ENCODE results near the gene ZNF497.
"Not testable (repeated sequence)": the region's sequence is repeated elsewhere in the genome, so short reads cannot be mapped to it uniquely, and the experiment has no call there.

ZNF497 gene

DNA sequence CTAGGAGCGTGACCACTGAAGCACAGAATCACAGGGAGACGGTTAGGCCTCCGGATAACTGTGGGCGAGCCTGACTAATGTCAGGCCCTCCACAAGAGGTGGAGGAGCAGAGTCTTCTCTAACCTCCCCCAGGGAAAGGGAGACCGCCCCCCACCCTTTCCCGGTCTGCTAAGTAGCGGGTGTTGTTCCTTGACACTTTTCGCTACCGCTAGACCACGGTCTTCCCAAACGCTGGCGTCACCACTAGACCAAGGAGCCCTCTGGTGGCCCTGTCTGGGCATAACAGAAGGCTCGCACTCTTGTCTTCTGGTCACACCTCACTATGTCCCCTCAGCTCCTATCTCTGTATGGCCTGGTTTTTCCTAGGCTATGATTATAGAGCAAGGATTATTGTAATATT is 51.9 kb downstream of the ZNF497 start:
- not testable (repeated sequence) for DNase-seq (ENCODE audit: low spot score)

DNA sequence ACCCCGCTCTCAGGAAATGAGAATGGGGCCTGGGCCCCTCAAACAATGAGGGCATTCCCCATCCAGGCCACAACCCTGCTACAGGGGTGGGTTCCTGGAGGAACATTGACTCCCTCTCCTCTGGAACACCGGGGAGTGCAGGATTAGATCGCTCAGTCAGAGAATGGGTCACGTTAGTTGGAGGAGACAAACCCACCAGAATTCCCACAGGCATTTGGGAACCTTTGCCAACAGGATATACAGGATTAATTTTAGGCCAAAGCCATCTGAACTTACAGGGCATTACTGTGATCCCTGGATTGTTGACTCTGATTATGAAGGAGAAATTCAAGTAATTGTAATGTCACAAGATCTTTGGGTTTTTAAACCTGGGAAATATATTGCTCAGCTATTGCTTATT is 54.8 kb downstream of the ZNF497 start:
- no peak for DNase-seq (ENCODE audit: low spot score)

DNA sequence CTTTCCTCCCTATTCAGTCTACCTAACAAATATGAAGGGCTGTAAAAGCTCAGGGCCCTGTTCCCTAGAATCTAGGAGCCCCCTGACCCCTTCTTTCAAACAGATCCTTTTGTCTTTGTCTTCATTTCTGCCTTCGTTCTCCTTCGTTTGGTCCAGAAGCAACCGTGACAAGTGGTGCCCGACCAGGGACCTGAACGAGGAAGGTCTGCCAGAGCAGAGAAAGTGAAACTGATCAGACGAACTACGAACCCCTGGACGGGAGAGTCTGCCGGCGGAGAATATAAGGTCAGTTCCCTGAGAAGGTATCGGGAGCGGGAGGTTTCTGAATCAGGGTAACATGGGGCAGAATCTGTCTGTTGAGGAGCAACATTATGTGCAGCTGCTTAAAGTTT is 56.6 kb downstream of the ZNF497 start:
- peak; percentile 19 for DNase-seq (ENCODE audit: low spot score)

DNA sequence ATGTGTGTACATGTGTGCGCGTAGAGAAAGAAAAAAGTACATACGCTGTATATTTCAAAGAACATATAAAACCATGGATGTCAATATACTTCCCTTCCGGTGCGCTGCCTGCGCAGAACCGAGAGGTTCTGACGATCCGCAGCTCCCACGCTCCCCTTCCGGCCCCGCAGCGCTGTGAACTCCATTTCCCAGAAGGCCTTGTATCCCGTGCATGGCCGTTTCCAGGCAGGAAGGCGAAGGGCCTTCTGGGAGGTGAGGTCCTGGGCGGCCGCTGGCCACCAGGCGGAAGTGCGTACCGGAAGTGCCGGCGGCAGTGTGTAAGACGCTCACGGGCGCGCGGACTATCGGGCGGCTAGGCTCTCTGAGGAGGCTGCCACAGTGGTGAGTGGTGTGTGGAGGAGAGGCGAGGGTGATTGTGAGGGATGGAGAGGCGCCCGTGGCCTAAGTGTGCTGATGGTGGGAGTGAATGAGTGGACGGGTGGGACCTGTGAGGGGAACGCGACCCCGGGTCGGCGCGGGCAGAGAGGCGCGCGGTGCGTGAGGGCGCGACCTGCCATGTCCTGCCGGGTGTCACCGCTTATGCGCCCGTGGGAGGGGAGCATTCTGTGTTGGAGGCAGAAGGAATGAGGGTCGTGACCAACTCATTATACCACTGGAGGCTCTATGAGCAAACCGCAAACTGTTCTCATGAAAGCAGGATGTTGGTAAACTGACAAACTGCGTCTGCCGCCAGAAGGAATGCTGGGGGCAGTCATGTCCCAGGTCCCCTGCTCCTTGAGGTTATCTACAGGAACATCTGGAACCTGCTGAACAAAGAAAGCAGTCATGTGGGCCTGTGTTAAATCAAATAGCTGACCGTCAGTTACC is 57.3 kb downstream of the ZNF497 start, which contains the start of gene ERVK3-1:
Gene ERVK3-1, plus strand, starts transcription at position 313 of the 867 bp plus-strand sequence. CDS start 6,792 bp downstream, outside the sequence.
- peak; percentile 98 for DNase-seq (ENCODE audit: low spot score)

DNA sequence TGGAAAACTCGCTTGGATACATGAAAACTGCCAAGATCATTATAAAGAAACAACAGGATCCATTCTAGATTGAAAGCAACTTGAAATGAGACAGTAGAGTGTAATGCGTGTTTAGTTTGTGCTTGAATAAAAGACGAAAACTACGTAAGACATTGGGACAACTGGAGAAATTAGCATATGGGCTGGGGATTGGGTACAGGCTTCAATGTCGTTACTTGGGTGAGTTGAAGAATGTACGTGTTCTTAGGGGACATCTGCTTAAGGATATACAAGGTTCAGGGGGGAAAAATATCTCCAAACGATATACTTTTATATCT is 57.8 kb downstream of the ZNF497 start:
- no peak for DNase-seq (ENCODE audit: low spot score)

All from SW480 (cell line).